ENCODE results near the gene UBE2G1.
A peak's percentile ranks its signal among the peaks of the same experiment; 100 is the strongest.

UBE2G1 gene

DNA sequence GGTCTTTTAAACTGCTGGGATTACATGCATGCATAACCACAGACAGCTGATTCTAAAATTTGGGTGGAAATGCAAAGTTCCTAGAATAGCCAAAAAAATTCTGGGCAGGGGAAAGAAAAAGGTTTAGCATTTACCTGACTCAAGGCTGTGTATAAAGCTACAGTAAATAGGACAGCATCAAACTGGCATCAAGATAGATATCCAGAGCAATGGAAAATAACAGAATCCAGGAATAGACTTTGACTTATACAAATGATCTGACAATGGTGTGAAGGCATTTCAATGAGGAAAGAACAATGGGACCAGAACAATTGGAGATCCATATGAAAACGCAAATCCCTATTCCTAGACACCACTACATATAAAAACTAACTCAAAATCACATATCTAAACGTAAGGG lies 115.6 kb downstream of the UBE2G1 start:
- WGBS (ENCODE audit: insufficient coverage): no CpG with 5 or more reads among the region's 2 CpGs
- H3K4me1 ChIP-seq (ENCODE audit: control extremely low read depth in 1 of 4, control insufficient read depth in 4 of 4, insufficient read depth in 4 of 4, low read length in 3 of 4): peaks cover 0 to 7% (median 5%) of the 10 kb centered on the region in 4 experiments
- peaks cover 0 to 18% (median 5%) of the 10 kb centered on the region in 4 experiments for H3K36me3 ChIP-seq (ENCODE audit: control insufficient read depth in 4 of 4, insufficient read depth in 4 of 4, low read length in 3 of 4)
- no peak for DNase-seq
- no peak overlapping the region for H3K27ac ChIP-seq (ENCODE audit: insufficient read depth in 1 of 2, low read depth in 1 of 2, low read length in 2 of 2, poor library complexity in 1 of 2, severe bottlenecking in 2 of 2)
- POLR2A ChIA-PET: interaction anchor here (1.8 kb wide), 1 partner anchor 10 kb away, joined by 4 read pairs; no protein-coding TSS in a partner anchor
- no peak overlapping the region for H3K4me3 ChIP-seq (ENCODE audit: control insufficient read depth in 1 of 7, extremely low read depth in 1 of 7, insufficient read depth in 4 of 7, low read depth in 2 of 7, low read length in 6 of 7)
- no peaks in the 10 kb centered on the region for H3K9me3 ChIP-seq (ENCODE audit: control extremely low read depth in 1 of 5, control insufficient read depth in 4 of 5, insufficient read depth in 2 of 5, low read depth in 1 of 5, low read length in 4 of 5)
- H3K27me3 ChIP-seq (replicated peaks in 2 of 5; ENCODE audit: control insufficient read depth in 4 of 5, insufficient read depth in 5 of 5, low read length in 4 of 5): no peaks in the 10 kb centered on the region
- CTCF ChIA-PET: interaction anchor here (0.9 to 4.6 kb wide), 11 partner anchors 9 to 61 kb away, joined by 3 to 30 read pairs (median 6); no protein-coding TSS in a partner anchor

DNA sequence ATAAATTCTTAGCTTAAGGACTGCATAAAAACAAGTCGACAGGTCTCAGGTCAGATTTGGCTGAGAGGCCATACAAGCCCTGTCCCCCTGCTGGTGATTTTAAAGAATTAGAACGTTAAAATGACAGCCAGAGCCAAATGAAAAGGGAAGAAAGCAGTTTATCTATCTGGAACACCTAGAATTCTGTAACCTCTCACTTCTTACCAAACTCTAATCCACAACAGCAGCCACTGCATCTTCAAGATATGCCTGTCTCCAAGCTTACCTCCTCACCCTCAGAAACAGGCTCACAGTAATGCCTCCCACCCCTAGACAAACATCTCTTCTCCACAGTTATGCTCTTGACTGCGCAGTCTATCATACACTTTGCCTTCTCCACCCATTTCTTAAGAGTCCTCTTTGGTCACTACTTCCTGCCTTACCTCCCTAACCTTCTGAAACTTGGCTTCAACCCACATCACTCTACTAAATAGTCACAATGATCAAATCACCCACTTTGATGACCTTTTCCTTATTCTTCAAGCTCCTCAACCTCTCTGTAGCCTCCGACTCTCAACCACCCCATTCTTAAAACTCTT lies 116.9 kb downstream of the UBE2G1 start:
- Histone ChIP-seq H3K4me3 (ENCODE audit: control insufficient read depth in 1 of 7, extremely low read depth in 1 of 7, insufficient read depth in 4 of 7, low read depth in 2 of 7, low read length in 6 of 7) (no peak overlapping the region), H3K36me3 (ENCODE audit: control insufficient read depth in 4 of 4, insufficient read depth in 4 of 4, low read length in 3 of 4) (peaks cover 0 to 18% (median 5%) of the 10 kb centered on the region in 4 experiments), H3K4me1 (ENCODE audit: control extremely low read depth in 1 of 4, control insufficient read depth in 4 of 4, insufficient read depth in 4 of 4, low read length in 3 of 4) (peaks cover 0 to 7% (median 5%) of the 10 kb centered on the region in 4 experiments), H3K27ac (ENCODE audit: insufficient read depth in 1 of 2, low read depth in 1 of 2, low read length in 2 of 2, poor library complexity in 1 of 2, severe bottlenecking in 2 of 2) (no peak overlapping the region), H3K9me3 (ENCODE audit: control extremely low read depth in 1 of 5, control insufficient read depth in 4 of 5, insufficient read depth in 2 of 5, low read depth in 1 of 5, low read length in 4 of 5) (no peaks in the 10 kb centered on the region), H3K27me3 (replicated peaks in 2 of 5; ENCODE audit: control insufficient read depth in 4 of 5, insufficient read depth in 5 of 5, low read length in 4 of 5) (no peaks in the 10 kb centered on the region)
- ChIA-PET POLR2A (interaction anchor here (1.3 kb wide), 1 partner anchor 15 kb away, joined by 3 read pairs; the partner anchor contains the start of gene ANKFY1), CTCF (interaction anchor here (0.8 to 4.6 kb wide), 13 partner anchors 10 to 93 kb away, joined by 3 to 30 read pairs (median 4); partner anchors contain the start of gene ANKFY1)
- DNase-seq: peak; percentile 69 to 90 (median 77)
- WGBS (ENCODE audit: insufficient coverage): 48% methylated on average over 4 of the region's 4 CpGs

DNA sequence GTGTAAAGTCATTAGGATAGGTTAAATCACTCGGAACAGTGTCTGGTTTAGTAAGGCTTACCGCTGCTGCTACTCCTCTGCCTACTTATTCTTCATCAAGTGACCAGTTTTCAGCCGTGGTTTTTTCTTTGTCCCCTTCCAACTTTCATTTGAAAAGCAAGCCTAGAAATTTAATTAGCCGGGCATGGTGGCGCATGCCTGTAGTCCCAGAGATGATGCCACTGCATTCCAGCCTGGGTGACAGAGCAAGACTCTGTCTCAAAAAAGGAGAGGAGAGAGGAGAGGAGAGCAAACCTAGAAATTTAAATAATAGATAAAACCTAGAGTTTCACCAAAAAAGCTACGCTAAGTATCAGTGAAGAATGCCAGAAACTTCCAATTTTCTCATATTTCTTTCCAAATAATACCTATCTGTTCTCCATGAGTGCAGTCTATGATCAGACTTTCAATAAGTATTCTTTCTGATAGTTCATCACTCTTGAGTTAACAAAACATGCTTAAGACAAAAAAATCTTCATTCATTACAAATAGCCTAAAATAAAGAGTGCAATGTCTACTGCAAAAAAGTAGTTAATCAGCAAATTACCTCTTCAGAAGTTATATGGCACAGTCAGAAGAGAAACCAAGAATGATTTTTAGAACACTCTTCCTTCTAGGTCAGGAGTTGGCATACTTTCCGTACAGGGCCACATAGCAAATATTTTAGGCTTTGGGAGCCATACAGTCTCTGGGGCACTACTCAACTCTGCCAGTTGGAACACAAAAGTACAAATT lies 117.8 kb downstream of the UBE2G1 start:
- DNase-seq: peak in 1 of 3 donors; percentile 4
- Histone ChIP-seq H3K27me3 (replicated peaks in 2 of 5; ENCODE audit: control insufficient read depth in 4 of 5, insufficient read depth in 5 of 5, low read length in 4 of 5) (no peaks in the 10 kb centered on the region), H3K4me3 (ENCODE audit: control insufficient read depth in 1 of 7, extremely low read depth in 1 of 7, insufficient read depth in 4 of 7, low read depth in 2 of 7, low read length in 6 of 7) (no peak overlapping the region), H3K9me3 (ENCODE audit: control extremely low read depth in 1 of 5, control insufficient read depth in 4 of 5, insufficient read depth in 2 of 5, low read depth in 1 of 5, low read length in 4 of 5) (no peaks in the 10 kb centered on the region), H3K4me1 (ENCODE audit: control extremely low read depth in 1 of 4, control insufficient read depth in 4 of 4, insufficient read depth in 4 of 4, low read length in 3 of 4) (peaks cover 0 to 7% (median 5%) of the 10 kb centered on the region in 4 experiments), H3K27ac (ENCODE audit: insufficient read depth in 1 of 2, low read depth in 1 of 2, low read length in 2 of 2, poor library complexity in 1 of 2, severe bottlenecking in 2 of 2) (no peak overlapping the region), H3K36me3 (ENCODE audit: control insufficient read depth in 4 of 4, insufficient read depth in 4 of 4, low read length in 3 of 4) (peaks cover 0 to 18% (median 5%) of the 10 kb centered on the region in 4 experiments)
- CTCF ChIA-PET: interaction anchor here (0.8 to 4.6 kb wide), 13 partner anchors 9 to 94 kb away, joined by 3 to 30 read pairs (median 5); partner anchors contain the start of gene ANKFY1
- 100% methylated on average over 6 of the region's 7 CpGs for WGBS (ENCODE audit: insufficient coverage)
- POLR2A ChIA-PET: interaction anchor here (1.3 kb wide), 1 partner anchor 16 kb away, joined by 3 read pairs; the partner anchor contains the start of gene ANKFY1

DNA sequence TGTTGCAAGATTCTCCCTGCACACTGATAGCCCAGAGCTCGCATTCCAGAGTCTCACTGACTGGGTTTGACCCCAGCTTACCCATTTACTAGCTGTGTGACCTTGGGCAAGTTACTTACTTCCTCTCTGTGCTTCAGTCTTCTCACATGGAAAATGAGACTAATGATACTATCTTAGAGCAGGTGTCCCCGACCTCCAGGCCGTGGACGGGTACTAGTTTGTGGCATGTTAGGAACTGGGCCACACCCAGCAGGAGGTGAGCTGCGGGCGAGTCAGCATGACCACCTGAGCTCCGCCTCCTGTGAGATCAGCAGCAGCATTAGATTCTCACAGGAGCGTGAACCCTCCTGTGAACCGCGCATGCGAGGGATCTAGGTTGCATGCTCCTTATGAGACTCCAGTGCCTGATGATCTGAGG lies 118.5 kb downstream of the UBE2G1 start:
- Histone ChIP-seq H3K4me1 (ENCODE audit: control extremely low read depth in 1 of 4, control insufficient read depth in 4 of 4, insufficient read depth in 4 of 4, low read length in 3 of 4) (peaks cover 0 to 7% (median 5%) of the 10 kb centered on the region in 4 experiments), H3K9me3 (ENCODE audit: control extremely low read depth in 1 of 5, control insufficient read depth in 4 of 5, insufficient read depth in 2 of 5, low read depth in 1 of 5, low read length in 4 of 5) (no peaks in the 10 kb centered on the region), H3K27me3 (replicated peaks in 2 of 5; ENCODE audit: control insufficient read depth in 4 of 5, insufficient read depth in 5 of 5, low read length in 4 of 5) (no peaks in the 10 kb centered on the region), H3K4me3 (ENCODE audit: control insufficient read depth in 1 of 7, extremely low read depth in 1 of 7, insufficient read depth in 4 of 7, low read depth in 2 of 7, low read length in 6 of 7) (no peak overlapping the region), H3K27ac (ENCODE audit: insufficient read depth in 1 of 2, low read depth in 1 of 2, low read length in 2 of 2, poor library complexity in 1 of 2, severe bottlenecking in 2 of 2) (no peak overlapping the region), H3K36me3 (ENCODE audit: control insufficient read depth in 4 of 4, insufficient read depth in 4 of 4, low read length in 3 of 4) (peaks cover 0 to 19% (median 6%) of the 10 kb centered on the region in 4 experiments)
- POLR2A ChIA-PET: no interaction called here
- no peak for DNase-seq
- CTCF ChIA-PET: interaction anchor here (1.0 to 4.0 kb wide), 6 partner anchors 9 to 32 kb away, joined by 3 to 12 read pairs (median 4); no protein-coding TSS in a partner anchor
- 95% methylated on average over 11 of the region's 11 CpGs for WGBS (ENCODE audit: insufficient coverage)

DNA sequence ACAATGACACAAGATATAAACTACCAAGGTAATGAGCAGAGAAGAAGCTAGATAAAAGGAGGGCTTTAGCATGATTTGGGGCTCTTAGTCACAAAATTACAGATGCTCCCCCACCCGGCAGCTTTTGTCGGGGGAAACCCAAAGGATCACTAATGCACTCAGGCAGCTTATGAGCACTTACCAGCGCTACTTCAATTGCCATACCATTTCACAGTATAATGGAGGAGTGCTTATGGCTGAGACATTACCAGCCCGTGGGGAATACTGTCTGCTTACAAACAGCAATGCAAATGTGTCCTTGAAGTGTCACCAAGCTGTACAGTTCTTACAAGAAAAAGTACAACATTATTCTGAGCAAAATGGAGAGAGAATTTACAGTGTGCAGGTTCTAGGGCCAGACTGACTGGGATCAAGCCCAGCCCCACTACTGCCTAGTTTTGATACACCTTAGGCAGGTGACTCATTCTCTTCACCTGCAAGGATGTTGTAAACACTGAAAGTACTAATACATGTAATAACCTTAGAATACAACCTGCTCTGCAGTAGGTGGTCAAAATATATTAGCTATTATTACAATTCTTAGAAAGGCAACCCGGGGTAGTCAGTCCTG lies 119.0 kb downstream of the UBE2G1 start:
- ChIA-PET POLR2A (interaction anchor here (0.6 kb wide), 1 partner anchor 8 kb away, joined by 4 read pairs; no protein-coding TSS in a partner anchor), CTCF (interaction anchor here (1.0 to 4.0 kb wide), 7 partner anchors 9 to 168 kb away, joined by 3 to 12 read pairs (median 3); no protein-coding TSS in a partner anchor)
- Histone ChIP-seq H3K27ac (ENCODE audit: insufficient read depth in 1 of 2, low read depth in 1 of 2, low read length in 2 of 2, poor library complexity in 1 of 2, severe bottlenecking in 2 of 2) (no peak overlapping the region), H3K9me3 (ENCODE audit: control extremely low read depth in 1 of 5, control insufficient read depth in 4 of 5, insufficient read depth in 2 of 5, low read depth in 1 of 5, low read length in 4 of 5) (no peaks in the 10 kb centered on the region), H3K4me1 (ENCODE audit: control extremely low read depth in 1 of 4, control insufficient read depth in 4 of 4, insufficient read depth in 4 of 4, low read length in 3 of 4) (peaks cover 0 to 7% (median 5%) of the 10 kb centered on the region in 4 experiments), H3K4me3 (ENCODE audit: control insufficient read depth in 1 of 7, extremely low read depth in 1 of 7, insufficient read depth in 4 of 7, low read depth in 2 of 7, low read length in 6 of 7) (no peak overlapping the region), H3K27me3 (replicated peaks in 2 of 5; ENCODE audit: control insufficient read depth in 4 of 5, insufficient read depth in 5 of 5, low read length in 4 of 5) (no peaks in the 10 kb centered on the region), H3K36me3 (ENCODE audit: control insufficient read depth in 4 of 4, insufficient read depth in 4 of 4, low read length in 3 of 4) (peaks cover 0 to 20% (median 6%) of the 10 kb centered on the region in 4 experiments)
- WGBS (ENCODE audit: insufficient coverage): 100% methylated on average over 4 of the region's 5 CpGs
- DNase-seq: no peak

DNA sequence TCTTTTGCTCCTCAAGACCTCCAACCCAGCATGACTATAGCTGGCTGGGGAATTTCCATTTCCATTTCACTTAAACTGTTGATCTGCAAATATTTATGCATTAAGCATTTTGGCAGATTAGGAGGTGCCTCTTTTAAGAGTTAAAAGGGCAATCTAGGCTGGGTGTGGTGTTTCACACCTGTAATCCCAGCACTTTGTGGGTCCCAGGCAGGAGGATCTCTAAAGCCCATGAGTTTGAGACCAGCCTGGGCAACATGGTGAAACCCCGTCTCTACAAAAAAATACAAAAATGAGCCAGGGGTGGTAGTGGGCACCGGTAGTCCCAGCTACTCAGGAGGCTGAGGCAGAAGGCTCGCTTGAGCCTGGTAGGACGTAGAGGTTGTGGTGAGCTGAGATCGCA lies 119.8 kb downstream of the UBE2G1 start:
- no peak for DNase-seq
- Histone ChIP-seq H3K36me3 (ENCODE audit: control insufficient read depth in 4 of 4, insufficient read depth in 4 of 4, low read length in 3 of 4) (peaks cover 0 to 27% (median 12%) of the 10 kb centered on the region in 4 experiments), H3K4me1 (ENCODE audit: control extremely low read depth in 1 of 4, control insufficient read depth in 4 of 4, insufficient read depth in 4 of 4, low read length in 3 of 4) (peaks cover 0 to 7% (median 5%) of the 10 kb centered on the region in 4 experiments), H3K4me3 (ENCODE audit: control insufficient read depth in 1 of 7, extremely low read depth in 1 of 7, insufficient read depth in 4 of 7, low read depth in 2 of 7, low read length in 6 of 7) (no peak overlapping the region), H3K27ac (ENCODE audit: insufficient read depth in 1 of 2, low read depth in 1 of 2, low read length in 2 of 2, poor library complexity in 1 of 2, severe bottlenecking in 2 of 2) (no peak overlapping the region), H3K27me3 (replicated peaks in 2 of 5; ENCODE audit: control insufficient read depth in 4 of 5, insufficient read depth in 5 of 5, low read length in 4 of 5) (no peaks in the 10 kb centered on the region), H3K9me3 (ENCODE audit: control extremely low read depth in 1 of 5, control insufficient read depth in 4 of 5, insufficient read depth in 2 of 5, low read depth in 1 of 5, low read length in 4 of 5) (no peaks in the 10 kb centered on the region)
- WGBS (ENCODE audit: insufficient coverage): 96% methylated on average over 4 of the region's 5 CpGs
- POLR2A ChIA-PET: no interaction called here
- CTCF ChIA-PET: interaction anchor here (0.8 to 4.0 kb wide), 6 partner anchors 10 to 169 kb away, joined by 3 to 12 read pairs (median 4); no protein-coding TSS in a partner anchor

All from common myeloid progenitor, CD34-positive (primary cell).